ENCODE measurements around the gene C19orf85.
A peak's percentile ranks its signal among the peaks of the same experiment; 100 is the strongest.
"Not testable (repeated sequence)": the region's sequence is repeated elsewhere in the genome, so short reads cannot be mapped to it uniquely, and the experiment has no call there.

The C19orf85 gene

DNA sequence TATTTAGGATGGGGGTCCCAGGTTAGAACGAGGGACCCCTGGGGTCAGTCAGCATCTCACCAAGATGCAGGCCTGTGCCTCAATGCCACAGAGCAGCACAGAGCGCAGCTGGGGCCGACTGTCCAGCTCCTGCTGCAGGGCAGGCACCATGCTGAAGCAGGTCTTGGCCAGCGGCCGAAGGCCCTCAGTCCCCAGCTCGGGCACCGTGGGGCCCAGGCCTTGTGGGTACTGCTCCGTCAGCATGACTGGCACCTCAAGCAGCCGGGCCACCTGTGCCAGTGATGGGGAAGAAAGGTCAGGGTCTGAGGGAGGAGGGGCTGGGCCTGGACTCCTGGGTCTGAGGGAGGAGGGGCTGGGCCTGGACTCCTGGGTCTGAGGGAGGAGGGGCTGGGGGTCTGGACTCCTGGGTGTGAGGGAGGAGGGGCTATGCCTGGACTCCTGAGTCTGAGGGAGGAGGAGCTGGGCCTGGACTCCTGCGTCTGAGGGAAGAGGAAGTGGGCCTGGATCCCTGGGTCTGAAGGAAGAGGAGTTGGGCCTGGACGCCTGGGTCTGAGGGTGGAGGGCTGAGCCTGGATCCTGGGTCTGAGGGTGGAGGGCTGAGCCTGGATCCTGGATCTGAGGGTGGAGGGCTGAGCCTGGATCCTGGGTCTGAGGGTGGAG, 8.8 kb downstream of the C19orf85 start:
- no peak for DNase-seq

DNA sequence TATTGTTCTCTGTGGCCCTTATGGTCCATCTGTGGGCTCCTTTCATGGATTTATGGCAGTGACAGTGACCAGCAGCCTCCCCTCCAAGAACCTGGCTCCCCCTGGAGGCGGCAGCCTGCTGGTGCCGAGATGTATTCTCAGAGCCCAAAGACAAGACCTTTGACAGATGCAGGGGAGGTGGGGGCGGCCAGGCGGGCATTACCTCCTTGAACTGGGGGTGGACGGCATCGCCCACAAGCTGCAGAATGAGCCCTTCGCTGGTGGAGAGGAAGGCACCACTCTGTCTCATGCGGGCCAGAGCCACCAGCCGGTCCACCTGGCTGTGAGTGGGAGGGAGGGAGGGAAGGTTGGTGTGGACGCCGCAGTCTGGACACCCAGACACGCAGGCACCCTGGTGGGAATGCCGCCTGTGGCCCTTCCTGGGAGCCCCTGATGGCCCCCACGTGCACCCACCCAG, 9.7 kb downstream of the C19orf85 start:
- no peak for DNase-seq

DNA sequence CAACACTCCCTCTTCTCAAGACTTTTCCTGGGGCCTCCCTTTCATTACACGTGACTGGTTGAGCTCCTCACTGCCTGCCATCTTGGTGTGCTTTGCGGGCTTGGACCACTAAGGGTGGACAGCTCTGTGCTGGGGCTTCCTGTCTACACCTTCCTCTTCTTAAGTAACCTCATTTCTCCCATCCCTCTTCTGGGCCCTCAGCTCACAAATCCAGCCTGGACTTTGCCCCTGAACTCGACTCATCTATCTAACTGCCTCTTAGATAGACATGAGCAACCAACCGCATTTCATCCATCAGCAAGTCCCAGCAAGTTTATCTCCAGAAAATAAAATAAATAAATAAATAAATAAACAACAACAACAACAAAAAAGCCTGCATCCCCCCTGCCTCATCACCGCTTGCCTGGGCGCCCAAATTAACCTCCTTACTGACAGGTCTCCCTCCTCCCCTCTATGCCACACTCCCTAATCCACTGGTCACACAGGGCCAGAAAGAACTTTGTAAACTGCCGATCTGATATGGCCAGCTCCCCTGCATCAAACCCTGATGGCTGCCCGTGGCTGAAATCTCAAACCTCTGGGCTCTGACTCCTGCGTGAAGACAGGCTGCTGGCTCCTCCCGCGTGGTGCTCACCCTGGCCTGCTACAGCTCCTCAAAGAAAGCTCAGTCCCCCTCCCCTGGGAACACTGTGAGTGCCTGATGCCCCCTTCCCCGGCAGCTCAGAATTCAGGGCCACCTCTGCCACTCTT, 10.9 kb downstream of the C19orf85 start:
- no peak for DNase-seq

DNA sequence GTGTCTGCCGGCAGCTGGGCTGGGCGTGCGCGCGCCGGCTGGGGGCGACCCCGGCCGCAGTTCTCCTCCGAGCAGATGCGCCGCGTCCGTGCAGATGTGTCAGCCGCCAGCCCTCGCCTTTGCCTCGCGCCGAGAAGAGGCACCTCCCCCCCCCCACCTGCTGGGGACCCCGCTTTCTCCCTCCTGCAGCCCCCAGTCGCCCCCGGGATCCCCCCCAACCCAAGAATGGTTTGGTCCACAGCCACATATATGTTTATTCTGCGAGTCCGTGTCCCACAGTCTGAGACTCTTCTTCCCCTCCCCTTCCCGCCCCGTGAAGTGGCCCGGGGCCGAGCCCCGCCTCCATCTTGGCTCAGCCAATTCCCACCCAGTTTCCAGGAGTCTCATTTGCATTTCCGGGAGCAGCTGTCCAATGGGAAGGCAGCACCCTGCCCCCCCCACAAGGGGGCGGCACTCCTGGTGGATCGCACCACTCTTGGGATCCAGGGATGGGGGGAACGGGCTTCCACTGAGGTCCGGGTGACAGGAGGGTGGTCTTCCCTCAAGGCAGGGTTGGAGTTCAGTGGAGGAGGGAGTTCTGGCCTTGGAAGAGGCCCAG, 11.7 kb downstream of the C19orf85 start:
- peak; percentile 77 for DNase-seq

DNA sequence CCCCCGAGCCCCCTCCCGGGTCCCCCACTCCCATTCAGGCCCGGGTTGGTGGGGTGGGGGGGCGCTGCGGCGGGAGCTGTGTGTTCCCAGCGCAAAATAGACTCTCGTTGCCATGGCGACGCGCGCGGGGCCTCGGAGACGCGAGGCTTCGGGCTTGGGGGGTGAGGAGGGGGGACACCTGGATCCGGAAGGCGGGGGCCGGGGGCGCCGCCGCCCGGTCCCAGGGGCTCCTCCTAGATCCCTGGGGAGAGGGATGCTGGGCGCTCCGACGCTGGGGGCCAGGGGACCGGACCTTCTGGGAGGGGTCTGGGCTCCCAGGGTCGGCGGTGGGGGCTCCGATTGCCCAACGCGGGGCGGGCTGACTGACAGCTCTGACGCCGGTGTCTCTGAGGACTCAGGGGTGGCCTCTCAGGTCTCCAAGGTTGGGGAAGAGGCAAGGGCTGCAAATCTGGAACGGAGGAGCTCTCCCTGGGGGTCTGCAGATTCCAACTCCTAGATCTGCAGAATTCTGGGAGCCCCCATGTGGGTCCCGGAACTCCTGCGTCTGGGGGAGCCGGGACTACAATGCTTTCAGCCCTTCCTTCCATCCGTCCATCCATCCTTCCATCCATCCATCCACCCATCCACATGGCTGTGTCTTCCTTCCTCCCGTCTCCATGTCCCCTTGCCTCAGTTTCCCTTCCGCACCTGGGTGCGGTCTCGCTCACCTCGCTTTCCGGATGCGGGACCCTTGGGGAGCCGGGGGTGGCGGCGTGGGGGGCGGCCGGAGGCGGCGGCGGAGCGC, 12.4 kb downstream of the C19orf85 start:
- DNase-seq = no peak

DNA sequence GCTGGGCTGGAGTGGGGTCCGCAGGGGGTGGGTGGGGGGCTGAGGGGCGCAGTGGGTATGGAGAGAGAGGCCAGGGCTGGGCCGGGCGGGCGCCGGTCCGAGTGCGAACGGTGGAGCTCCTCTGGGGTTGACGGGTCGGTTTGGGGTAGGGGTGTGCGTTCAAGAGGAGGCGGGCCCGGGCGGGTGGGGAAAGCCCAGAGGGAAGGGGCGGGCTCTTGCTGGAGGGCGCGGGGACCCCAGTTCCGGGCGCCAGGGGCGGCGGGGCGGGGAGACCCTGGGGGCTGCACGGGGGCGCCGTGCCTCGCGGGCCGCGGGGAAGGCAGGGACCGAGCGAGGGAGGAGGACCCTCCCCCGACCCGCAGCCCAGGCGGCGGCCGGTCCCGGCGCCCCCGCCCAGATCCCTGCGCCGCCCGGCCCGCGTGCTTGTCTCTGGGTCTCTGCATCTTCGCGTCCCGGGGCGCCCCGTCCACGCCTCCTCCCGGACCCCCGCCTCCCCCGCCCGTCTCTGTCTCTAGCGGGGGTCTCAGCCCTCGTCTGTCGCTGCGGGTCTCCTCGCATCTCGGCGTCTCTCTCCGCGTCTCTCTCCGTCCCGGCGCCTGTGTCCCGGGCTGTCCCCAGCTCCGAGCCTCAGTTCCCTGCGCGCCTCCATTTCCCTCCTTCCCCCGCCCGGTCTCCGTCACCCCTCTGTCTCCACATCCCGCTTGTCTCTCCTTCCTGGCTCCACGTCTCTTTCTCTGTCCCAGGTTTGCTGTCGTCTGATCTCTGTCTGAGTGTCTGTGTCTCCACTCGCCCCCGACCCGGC, 13.2 kb downstream of the C19orf85 start:
- DNase-seq = no peak

DNA sequence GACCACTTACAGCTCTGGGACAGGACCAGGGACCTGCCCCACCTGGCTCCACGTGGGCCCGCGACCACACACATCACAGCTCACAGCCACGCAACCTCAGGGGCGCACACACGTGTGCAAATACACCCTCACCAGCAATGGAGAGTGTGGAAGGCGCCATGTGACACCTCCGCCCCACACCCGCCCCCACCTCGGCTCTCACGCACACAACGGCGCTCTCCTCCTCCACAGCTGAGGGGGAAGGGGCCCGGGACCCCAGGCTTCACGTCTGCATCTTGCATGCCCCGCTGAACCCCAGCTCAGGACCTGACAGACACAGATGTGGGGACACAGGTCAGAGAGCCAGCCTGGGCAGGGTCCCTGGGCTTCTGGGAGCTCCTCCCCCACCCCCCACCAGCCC, 15.1 kb downstream of the C19orf85 start:
- DNase-seq = no peak

DNA sequence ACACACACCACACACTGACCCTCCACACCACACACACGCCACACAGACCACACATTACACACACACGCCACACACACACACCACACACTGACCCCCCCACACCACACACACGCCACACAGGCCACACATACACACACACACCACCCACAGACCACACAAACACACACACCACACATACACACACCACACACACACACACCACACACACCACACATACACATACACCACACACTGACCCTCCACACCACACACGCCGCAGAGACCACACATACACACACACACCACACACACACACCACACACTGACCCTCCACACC, 16.4 kb downstream of the C19orf85 start:
- DNase-seq = not testable (repeated sequence)

DNA sequence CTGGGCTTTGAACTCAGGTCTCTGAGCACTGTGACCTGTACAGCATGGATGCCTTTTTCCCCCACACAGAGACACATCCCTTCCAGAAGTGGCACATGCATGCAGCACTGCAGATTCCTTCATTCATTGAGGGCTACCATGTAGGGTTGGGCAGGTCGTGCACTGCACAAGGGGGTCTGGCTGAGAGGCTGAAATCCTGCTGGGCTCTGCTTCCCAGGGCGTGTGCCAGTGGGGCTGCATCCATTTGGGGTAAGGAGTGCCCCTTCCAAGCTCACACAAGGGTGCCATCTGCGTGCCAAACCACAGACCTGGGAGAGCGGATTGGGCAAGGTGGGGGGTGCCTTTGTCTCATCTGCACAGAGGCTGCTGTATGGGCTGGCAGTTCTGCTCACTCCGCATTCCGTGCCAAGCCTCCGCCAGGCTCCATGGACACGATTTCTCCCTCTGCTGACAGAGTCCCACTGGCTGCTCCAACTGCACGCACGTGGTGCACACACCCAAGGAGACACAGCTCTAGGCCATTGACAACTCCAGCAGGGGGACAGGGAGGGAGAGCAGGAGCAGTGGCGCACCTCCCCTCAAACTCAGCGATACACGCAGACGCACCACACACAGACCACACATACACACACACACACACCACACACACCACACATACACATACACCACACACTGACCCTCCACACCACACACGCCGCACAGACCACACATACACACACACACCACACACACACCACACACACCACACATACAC, 17.0 kb downstream of the C19orf85 start:
- no peak for DNase-seq

DNA sequence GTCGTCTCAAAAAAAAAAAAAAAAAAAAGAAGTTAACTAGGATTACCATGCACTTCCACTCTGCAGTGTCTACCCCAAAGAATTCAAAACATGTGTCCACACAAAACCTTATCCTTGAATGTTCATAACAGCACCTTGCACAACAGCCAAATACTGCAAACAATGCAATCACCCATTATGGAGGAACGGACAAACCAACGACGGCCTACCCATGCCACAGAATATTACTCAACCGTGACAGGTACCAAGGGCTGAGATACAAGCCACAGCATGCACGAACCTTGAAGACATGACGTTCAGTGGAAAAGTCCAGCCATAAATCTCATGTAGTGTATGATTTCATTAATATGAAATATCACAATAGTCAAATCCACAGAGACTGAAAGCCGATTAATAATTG, 18.5 kb downstream of the C19orf85 start:
- no peak for DNase-seq

DNA sequence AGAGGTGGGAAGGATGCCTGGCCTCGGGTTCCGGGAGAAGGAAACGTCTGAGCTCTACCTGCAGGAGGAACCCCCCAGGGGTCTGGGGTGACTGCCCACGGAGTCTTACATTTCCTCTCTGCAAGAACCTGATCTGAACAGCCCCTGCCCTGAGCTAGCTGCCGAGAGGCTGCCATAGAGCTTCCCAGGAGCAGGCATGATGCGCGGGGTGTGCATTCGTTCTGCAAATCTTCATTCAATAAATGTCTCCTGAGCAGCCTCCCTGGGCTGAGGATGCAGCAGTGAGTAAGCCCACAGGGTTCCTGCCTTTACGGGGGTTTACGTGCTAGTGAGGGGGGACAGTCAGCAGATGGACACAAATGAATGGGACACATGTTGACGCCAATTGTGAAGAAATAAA, 19.9 kb downstream of the C19orf85 start:
- DNase-seq = no peak

DNA sequence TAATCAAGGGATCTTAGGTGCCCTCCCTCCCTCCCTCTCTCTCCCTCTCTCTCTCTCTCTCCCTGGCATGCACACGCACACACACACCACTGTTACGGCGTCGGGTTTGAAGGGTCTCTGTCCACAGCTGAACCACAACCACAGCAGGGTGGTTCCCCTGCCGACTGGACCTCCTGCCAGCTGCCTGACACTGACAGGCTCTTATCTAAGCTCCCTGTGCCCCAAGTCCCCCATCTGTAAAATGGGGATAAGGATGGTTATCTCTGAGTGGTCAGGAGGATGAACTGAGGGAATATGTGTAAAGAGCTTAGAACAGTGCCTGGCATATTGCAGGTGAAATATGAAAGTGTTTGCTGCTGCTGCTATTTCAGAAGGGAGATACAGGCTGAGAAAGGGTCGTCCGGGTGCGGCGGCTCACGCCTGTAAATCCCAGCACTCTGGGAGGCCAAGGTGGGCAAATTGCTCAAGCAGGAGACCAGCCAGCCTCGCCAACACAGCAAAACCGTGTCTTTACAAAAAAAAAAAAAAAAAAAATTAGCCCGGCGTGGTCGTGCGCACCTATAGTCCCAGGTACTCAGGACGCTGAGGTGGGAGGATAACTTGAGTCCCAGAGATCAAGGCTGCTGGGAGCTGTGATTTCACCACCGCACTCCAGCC, 20.6 kb downstream of the C19orf85 start:
- no peak for DNase-seq

DNA sequence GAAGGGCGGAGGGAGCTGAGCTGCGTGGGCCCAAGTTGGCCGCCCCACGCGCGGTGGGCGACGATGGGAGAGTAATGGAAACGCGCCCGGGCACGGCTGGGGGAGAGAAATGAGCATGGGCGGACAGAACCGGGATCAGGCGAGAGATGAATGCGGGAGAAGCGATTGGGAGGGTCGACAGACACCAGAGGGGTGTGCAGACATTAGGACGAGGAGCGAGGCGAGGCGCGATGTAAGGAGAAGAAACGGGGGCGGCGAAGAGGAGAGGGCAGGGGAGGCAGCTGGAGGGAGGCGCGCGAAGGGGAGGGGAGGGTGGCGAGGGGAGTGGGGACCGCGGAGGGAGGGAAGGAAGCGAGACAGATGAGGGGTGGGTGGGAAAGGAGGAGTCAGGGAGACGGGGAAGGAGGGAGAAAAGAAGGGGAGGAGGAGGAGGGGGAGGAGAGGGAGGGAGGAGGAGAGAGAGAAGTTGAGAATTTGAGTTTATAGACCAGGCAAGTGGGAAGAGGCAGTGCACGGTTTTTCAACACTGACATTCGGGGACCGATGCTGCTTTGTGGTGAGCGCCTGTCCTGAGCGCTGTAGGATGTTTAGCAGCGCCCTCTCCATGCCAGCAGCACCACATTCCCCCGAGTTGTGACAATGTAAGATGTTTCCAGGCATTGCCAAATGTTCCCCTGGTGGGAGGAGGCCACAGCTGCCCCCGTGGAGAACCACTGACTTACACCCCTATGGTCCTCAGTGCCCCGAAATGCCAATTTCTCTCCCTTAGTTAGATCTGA, 21.3 kb downstream of the C19orf85 start, which contains the start of gene SHISA7:
TSS of gene SHISA7 (minus strand) at position 256 of the 779 bp plus-strand sequence. CDS start 437 bp downstream, outside the sequence.
- DNase-seq = no peak

DNA sequence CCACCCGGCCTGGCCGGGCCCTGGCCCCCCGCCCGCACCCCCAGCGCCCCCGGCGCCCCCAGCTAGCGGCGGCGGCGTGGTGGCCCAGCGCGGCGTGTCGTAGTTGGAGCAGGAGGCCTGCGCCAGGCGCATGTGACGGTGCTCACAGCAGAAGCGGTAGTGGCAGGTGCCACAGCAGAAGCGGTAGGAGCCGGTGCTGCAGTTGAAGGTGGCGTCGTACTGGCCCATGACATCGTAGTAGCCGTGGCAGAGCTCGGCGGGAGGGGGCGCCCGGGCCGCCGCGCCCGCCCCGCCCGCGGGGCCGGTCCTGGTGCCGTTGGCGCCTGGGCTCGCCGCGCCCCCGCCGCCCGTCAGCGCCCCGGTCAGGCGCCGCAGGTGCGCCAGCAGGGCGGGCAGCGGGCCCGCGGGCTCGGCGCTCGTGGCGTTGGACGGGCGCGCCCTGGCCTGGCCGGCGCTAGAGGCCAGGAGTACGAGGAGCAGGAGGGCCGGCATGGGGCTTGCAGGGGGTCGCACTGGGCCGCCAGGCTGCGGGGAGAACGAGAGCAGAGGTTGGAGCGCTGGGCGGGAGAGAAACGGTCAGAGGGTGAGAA, 22.1 kb downstream of the C19orf85 start:
- DNase-seq = no peak

DNA sequence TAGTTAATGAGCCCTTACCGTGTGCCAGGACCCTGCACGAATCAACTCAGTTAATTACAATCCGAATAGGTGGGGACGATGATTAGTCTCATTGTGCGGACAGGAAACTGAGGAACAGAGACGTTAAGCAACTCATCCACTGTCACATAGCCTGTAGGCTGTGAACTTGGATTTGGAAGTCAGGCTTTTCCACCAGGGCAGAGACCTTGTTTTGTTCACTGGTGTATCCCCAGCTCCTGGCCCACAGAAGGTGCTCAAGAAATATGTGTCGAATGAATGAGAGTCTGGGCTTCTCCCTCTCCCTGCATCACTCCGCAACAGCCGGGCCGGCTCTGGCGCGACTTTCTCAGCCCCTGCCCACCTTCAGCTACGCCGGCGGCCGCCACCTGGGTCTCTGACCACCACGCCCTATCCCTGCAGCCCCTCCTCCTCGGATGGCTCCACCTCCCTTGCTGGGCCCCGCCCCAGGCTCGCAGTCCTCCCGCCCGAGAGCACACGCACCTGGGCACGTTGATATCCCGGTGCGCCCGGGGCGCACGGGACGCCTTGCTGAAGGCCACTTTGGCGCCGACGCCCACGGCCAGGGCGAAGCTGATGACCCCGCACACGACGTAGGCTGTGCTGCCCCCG, 22.7 kb downstream of the C19orf85 start:
- no peak for DNase-seq

DNA sequence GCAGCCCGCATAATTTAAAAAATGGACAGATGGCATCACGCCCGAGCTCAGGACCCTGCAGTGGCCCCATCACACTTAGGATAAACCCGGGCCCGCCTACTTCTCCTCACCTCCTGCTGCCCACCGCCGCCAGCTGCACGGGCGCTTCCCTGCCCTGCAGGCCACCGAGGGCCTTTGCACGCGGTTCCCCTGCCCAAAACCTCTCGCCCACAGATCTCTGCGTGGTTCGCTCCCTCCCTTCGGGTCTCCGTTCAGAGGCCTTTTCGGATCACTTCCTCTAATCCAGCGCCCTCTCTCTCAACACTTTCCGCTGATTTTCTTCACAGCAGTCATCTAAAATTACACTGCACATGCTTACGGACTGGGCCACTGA, 23.2 kb downstream of the C19orf85 start:
- no peak for DNase-seq

DNA sequence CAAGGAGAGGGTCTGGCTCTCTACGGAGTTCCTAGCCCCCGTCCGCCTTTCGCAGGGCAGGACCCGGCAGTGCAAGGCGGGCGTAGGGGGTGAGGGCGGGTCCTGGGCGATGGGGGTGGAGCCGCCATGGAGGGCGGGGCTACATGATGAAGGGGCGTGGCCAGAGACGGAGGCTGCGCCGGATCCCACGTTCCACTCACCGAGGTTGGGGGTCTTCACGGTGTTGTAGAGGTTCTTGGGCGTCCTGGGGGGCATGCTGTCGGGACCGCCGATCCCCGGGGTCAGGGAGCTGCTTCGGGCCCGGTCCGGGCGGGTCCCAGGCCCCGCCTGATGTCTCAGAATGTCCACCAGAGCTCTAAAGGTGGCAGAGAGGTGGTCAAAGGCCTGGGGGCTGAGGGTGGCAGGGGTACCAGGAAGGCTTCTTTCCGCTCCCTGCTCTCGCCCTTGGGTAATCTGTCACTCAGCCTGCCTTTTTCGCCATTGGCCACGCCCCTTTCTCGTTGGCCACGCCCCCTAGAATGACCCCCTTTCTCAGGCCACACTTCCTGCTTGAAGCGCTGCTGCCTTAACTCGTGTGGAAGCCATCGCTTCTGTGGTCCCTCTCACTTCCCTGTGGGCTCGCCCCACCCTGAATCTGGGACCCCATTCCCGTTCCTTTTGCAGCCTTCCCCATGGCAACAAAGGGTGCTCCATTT, 24.0 kb downstream of the C19orf85 start:
- DNase-seq = no peak

DNA sequence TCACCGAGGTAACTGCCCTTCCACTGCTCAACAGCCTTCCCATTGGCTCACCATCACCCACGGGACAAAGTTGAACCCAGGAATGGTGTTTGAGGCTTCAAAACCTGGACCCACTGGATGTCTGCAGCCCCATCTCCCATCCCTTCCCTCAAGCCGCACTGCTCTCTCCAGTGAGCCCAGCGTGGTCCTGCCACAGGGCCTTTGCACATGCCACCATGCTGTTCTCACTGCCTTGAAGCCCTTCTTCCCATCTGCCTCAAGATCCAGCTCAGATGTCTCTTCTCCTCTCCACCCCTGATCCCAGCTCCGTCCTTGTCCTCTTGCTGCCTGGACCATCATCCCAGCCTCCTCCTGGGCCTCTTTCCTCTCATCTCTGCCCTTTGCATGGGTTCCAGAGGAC, 25.5 kb downstream of the C19orf85 start:
- no peak for DNase-seq

DNA sequence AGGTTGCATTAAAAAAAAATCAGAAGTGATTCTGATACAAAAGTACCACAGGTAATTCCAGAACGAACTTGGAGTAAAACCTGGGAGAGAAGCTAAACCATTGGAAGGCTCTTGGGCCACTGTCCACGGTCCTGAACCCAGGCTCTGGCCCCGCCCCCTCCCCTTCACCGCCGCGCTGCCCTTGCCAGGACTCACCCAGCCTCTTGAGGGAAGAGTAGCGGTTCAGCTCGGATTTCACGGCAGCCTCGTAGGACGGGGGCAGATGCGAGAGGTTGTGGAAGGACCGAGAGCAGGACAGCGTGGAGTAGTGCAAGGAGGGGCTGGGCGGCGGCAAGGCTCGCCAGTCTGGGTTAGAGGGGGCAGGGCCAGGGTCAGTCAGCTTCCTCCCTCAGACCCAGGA, 27.1 kb downstream of the C19orf85 start:
- peak; percentile 39 for DNase-seq

All from NCI-H1048 (cell line).